Gastroesophageal sphincter (tissue), 3 donors: ENCODE results near the gene SETBP1.

Experiments used
- POLR2AphosphoS5 ChIP-seq: sonication (generic); formaldehyde crosslinking; IDR thresholded peaks from one replicate; pipeline ENCODE4 v1.6.1; 2017; ENCODE audit warnings: antibody characterized with exemption
- TF ChIP-seq, protein P1 (sequence below), 4 experiments: fragments of 200-600 bp in 2 of 4; fragments of 450-650 bp in 2 of 4; sonication (generic) in 1 of 4; IDR thresholded peaks; one replicate each; pipeline ENCODE4 v1.5.1; 2017 to 2019; ENCODE audit warnings: antibody characterized with exemption in 4 of 4, mild to moderate bottlenecking in 2 of 4, moderate library complexity in 2 of 4

DNA sequence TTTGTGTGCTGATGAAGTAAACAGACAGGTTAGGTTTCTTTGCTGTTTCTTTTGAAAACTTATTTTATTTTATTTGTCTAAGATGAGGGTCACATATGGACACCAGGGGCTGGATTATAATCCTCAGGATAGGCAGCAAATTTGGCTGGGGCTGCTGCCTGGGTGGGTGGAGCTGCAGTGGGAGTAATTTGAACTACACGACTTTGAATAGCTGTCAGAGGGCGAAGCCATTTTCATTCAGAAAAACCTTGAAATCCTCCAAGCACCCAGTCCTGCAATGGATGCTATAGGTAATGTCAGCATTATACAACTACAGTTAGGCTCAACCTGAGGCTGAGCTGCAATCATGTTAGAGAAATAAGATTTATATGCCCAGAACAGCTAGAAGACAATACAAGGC is 16.6 kb downstream of the SETBP1 start:
- TF ChIP-seq, protein P1, sequence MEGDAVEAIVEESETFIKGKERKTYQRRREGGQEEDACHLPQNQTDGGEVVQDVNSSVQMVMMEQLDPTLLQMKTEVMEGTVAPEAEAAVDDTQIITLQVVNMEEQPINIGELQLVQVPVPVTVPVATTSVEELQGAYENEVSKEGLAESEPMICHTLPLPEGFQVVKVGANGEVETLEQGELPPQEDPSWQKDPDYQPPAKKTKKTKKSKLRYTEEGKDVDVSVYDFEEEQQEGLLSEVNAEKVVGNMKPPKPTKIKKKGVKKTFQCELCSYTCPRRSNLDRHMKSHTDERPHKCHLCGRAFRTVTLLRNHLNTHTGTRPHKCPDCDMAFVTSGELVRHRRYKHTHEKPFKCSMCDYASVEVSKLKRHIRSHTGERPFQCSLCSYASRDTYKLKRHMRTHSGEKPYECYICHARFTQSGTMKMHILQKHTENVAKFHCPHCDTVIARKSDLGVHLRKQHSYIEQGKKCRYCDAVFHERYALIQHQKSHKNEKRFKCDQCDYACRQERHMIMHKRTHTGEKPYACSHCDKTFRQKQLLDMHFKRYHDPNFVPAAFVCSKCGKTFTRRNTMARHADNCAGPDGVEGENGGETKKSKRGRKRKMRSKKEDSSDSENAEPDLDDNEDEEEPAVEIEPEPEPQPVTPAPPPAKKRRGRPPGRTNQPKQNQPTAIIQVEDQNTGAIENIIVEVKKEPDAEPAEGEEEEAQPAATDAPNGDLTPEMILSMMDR (IDR thresholded peaks at IDR 0.05), result no peak
- TF ChIP-seq POLR2AphosphoS5, result no peak
